HG02938 (cell line): ENCODE measurements around the gene SIAH3.

Experiments used
- ATAC-seq: cut with Tn5 transposase; IDR thresholded peaks from one replicate; pipeline ENCODE4 v1.9.1; 2021; ENCODE audit warnings: mild to moderate bottlenecking, moderate library complexity; ENCODE audit not compliant: unreplicated experiment

The SIAH3 gene

GRCh38 chr13:45825387-45825650, 26.2 kb downstream of the SIAH3 start:
- no peak for ATAC-seq

GRCh38 chr13:45823583-45823982, 28.0 kb downstream of the SIAH3 start:
- no peak for ATAC-seq

- ATAC-seq = no peak
Observed at GRCh38 chr13:45821811-45822210, 29.7 kb downstream of the SIAH3 start.

- ATAC-seq = no peak
Observed at GRCh38 chr13:45820106-45820838, 31.3 kb downstream of the SIAH3 start.

- ATAC-seq = no peak
Observed at GRCh38 chr13:45817833-45818232, 33.7 kb downstream of the SIAH3 start.

- ATAC-seq = no peak
Observed at GRCh38 chr13:45816427-45816826, 35.1 kb downstream of the SIAH3 start.

GRCh38 chr13:45812695-45813372, 38.7 kb downstream of the SIAH3 start:
- ATAC-seq = no peak

GRCh38 chr13:45811891-45812694, 39.5 kb downstream of the SIAH3 start:
- ATAC-seq = no peak

GRCh38 chr13:45809801-45810394, 41.7 kb downstream of the SIAH3 start:
- no peak for ATAC-seq

- ATAC-seq = no peak
Observed at GRCh38 chr13:45808925-45809324, 42.6 kb downstream of the SIAH3 start.

GRCh38 chr13:45807520-45808099, 43.9 kb downstream of the SIAH3 start:
- no peak for ATAC-seq

- ATAC-seq = no peak
Observed at GRCh38 chr13:45800485-45800884, 51.1 kb downstream of the SIAH3 start.

- no peak for ATAC-seq
Observed at GRCh38 chr13:45799451-45799850, 52.1 kb downstream of the SIAH3 start.

- no peak for ATAC-seq
Observed at GRCh38 chr13:45798851-45799250, 52.7 kb downstream of the SIAH3 start.

GRCh38 chr13:45796426-45797235, 54.9 kb downstream of the SIAH3 start:
- ATAC-seq = no peak

- ATAC-seq = no peak
Observed at GRCh38 chr13:45792827-45793303, 58.7 kb downstream of the SIAH3 start.

GRCh38 chr13:45788011-45788410, 63.5 kb downstream of the SIAH3 start:
- no peak for ATAC-seq

- no peak for ATAC-seq
Observed at GRCh38 chr13:45787346-45787745, 64.2 kb downstream of the SIAH3 start.

- ATAC-seq = no peak
Observed at GRCh38 chr13:45786293-45786920, 65.1 kb downstream of the SIAH3 start.
